Stimulated activated CD8-positive, alpha-beta memory T cell treated with anti-CD3 and anti-CD28 coated beads, Interleukin-4, amount 100 ng/mL, for 24 hours (primary cell): ENCODE results near the gene PXDN.
"Not testable (repeated sequence)": the region's sequence is repeated elsewhere in the genome, so short reads cannot be mapped to it uniquely, and the experiment has no call there.

Experiments used
- DNase-seq: peaks from one replicate; pipeline ENCODE4 v3.0.0-alpha.2; 2020; ENCODE audit warnings: low read depth

Gene PXDN

DNA sequence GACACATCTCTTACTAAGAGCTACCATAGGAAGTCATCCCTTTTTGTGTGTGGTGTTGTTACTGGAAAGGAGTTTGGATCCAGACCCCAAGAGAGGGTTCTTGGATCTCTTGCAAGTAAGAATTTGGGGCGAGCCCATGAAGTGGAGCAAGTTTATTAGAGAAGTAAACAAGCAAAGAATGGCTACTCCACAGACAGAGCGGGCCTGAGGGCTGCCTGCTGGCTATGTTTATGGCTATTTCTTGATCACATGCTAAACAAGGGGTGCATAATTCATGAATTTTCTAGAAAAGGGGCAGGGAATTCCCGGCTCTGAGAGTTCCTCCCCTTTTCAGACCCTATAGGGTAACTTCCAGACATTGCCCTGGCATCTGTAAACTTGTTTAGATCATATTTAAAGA lies 30.6 kb upstream of the PXDN start:
- no peak for DNase-seq

DNA sequence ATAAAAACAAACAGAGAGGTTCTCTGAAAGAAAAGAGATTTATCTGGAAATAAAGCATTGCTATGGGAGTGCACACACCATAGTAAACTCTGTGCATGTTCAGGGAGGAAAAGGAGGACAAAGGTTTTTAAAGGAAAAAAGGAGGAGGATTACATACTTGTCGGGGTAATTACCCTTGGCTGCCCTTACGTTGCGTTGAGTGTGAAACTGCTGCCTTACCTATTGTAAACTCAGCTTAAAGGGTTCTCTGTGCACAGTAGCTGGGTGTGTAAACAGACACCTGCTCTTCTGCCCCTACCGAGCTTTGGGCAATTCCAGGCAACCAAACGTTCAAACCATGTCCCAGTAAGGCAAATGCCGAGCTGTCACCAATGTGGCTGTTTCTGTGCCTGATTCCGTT lies 29.6 kb upstream of the PXDN start:
- DNase-seq, result no peak

DNA sequence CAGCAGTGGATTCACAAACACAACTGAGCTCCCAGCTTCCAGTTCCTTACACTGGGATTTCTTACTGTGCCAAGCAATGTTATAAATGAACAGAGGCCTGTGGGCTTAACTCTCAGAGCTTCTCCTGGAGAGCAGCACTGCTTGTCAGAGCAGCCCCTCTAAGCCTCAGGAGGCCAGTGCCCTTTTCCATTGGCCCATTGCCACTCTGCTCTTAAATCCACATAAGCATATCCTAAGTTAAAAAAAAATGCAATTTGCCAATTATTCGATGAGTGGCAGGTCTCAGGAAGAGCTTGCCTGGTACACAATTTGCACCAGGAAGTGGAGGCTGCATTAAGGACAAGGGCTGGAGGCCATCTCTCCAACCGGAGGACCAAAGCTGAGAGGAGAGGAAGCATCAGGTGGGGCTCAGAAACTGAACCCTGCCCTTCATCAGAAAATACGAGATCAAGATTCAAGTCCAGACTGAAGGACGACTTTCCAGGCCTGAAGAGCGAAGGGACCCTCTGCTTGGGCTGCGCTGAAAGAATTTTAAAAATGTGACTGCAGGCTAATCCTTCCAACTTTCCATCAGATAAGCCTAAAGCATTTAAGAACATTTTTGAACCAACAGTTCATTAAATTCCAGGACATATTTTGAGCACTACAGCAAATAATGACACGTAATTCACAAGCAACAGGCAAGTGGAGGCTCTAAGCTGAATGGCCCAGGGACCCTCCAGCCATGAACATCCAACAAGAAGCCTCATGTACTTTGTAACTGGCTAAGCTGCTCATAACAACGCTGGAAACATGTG lies 28.4 kb upstream of the PXDN start:
- no peak for DNase-seq

DNA sequence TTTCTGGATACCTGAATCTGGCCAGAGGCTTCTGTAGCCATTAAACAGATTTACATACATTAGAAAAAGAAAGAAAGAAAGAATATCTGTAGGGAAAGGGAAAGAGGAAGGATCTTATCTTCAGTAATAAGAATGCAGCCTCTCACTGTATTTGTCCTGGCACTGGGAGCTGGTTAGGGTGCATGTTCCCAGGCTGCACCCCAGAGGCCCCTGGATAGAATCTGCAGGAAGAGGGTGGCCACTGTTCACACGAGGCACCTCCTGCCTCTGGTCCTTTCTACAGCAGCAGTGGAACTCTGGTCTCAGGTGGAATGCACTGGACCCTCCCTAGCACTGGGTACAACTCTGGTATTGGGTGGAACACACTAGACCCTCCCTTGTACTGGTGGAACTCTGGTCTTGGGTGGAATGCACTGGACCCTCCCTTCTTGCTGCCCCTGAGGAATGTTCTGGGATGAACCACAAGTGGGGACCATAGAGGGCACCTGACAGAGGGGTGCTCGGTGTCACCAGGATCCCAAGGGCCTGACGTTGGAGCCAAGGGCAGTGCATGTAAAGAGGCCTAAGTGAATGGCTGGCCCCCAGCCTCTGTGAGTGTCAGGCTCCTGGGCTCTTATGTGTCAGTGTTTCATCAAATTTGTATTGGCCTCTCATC lies 27.4 kb upstream of the PXDN start:
- DNase-seq, result no peak

DNA sequence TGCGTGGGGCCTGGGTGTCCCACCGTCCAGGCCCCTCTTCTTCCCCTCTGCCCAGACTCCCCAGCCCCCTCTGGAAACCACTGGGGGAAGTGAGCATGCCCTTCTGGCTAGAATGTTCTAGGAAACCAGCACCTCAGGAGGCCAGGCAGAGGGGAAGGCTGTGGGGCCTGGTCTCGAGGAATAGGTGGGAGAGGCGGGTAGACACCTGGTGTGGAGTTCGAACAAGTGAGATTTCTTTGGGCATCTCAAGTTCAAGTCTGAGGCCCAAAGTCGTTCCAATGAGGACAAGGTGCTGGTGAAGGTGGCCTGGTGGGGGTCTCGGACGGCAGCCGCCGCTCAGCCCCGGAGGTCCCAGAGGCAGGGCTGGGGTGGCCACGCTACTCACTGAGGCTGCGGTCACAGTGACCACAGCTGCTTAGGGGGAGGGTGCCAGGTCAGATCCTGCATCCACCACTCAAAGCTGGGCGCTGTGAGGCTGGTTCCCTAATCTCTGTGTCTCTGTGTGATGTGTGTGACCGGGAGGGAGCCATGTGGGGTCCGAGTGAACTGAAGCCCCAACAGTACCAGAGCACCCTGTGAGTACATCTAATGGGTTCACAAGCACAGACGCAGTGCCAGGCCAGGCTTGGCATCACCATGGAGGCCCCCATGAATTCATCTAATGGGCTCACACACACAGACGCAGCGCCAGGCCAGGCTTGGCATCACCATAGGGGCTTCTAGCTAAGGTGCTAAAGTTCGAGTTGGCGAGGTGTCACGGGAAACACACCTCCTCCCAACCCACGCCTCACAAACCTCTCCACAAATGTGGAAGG lies 26.5 kb upstream of the PXDN start:
- no peak for DNase-seq

DNA sequence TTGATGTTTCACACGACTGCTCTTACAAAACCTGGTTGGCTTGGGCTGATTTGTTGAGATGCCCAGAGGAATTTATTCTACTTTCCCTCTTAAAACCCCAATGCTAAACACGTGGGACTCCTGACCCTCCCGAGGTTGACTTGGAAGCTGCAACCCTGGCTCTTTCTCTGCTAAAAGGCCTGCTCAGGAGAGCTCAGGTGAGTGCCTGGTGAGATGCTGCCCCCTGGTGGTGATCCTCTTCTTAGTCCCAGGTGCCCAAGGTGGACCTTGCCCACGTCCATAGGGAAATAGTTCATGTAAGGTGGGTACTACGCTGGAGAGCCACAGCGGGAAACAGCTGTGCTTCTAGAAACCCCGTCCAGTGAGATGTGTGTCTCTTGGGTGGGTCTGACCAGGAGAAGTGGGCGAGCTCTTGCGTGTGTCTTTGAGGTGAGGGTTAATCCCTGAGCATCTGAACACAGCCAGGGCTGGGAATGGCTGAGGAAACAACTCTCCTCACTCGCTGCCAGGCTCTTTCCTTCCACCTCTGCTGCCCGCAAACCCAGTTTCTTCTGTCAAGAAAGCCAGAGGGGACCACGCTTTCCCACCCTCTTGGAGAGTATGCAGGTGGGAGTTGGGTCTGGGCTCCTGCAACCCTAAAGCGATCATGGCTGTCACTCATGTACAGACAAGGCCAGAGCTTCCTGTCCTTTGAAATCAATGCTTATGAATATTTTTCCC lies 25.5 kb upstream of the PXDN start:
- peak; percentile 39 for DNase-seq

DNA sequence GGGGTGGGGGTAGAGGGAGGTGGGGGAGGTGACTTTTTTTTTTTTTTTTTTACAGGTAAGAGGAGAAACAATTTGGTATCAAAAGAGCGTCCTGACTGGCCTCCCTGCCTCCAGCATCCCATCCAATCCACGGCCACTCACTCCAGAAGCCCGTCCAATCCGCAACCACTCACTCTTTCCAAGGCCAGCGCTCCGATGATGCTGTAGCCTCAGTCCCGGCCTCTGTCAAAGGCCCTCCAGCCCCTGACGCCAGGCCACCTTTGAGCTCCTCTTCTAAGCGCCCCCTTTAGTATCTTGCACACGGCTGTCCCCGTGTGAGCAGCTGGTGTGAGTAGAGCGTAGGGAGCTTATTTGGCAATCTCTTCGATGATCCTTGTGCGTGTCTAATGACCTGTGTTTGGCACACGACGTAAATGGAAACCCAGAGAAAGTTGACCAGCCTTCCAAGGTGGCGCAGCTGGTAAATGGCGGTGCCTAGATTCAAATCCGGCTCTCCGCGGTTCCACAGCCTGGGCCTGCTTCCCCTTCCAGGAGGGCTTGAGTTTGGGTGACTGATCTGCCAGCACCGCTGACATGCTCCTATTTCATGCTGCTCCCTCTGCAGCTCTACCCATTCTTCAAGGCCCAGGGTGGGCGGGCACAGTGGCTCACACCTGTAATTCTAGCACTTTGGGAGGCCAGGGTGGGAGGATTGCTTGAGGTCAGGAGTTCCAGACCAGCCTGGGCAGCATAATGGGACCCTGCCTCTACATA lies 23.8 kb upstream of the PXDN start:
- DNase-seq, result no peak

DNA sequence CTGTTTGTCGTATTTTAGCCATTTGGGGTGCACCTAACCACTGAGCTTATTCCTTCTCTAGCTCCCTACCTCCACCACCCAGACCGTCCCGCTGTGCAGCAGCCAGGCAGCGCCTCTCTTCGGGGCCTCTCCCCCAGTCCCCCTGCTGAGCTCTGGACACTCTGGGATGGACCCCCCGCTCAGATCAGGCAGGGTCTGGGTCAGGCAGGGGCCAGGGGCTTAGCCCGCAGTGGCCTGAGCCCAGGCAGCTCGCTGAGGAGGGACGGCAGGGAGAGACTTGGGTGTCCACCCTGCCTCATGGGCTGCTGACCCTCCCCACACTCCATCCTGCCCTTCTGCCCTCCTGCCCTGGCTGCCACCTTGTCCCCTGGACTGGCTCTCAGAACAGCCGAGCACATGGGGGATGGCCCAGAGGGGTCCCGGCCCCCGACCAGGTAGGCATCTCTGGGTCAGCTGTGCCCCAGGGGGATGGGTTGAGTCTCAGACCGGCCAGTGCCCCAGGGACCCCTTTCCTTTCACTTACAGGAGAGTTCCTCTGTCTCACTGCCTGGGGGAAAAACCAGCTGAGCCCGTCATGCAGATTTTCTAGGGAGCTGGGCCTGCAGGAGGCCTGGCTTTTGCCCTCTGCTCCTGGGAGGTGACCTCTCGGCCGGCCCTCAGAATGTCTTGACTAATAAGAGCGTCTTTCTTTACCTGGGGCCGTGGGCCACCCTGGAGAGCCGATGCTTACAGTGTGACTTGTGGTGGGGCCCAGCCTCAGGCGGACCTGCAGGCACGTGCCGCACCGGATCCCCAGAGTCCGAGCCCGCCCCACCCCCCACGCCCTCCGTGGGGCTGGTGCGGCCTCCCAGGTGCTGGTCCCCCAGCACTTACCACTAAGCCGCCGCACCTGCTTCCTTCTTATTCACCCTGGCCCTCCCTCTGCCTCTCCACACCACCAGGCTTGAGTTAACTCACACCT lies 22.8 kb upstream of the PXDN start:
- no peak for DNase-seq

DNA sequence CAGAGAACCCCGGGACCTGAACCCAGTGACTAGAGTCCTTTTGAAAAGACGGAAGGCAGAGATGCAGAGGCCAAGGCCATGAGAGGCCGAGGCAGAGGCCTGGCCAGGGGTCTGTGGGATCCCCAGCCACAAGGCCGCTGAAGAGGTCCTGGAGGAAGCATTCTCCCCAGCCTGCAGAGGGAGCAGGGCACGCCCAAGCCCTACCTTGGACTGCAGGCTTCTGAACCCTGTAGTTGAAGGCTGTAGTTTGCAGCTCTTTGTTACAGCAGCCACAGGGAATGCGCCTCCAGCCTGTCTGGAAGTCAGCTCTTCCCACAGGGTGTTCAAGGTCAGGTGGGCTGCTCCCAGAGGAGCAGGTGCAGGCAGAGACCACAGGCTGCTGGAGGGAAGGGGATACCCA lies 22.1 kb upstream of the PXDN start:
- no peak for DNase-seq

DNA sequence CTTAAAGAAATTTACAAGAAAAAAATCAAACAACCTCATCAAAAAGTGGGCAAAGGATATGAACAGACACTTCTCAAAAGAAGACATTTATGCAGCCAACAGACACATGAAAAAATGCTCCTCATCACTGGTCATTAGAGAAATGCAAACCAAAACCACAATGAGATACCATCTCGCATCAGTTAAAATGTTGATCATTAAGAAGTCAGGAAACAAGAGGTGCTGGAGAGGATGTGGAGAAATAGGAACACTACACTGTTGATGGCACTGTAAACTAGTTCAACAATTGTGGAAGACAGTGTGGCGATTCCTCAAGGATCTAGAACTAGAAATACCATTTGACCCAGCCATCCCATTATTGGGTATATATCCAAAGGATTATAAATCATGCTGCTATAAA lies 20.9 kb upstream of the PXDN start:
- not testable (repeated sequence) for DNase-seq

DNA sequence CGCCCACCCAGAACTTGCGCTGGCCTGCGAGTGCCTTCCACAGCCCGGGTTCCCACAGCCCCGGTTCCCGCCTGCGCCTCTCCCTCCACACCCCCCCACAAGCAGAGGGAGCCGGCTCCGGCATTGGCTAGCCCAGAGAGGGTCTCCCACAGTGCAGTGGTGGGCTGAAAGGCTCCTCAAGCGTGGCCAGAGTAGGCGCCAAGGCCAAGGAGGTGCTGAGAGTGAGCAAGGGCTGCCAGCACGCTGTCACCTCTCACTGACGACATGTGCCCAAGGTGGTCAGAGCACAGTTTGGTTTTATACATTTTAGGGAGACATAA lies 15.3 kb upstream of the PXDN start:
- DNase-seq, result no peak

DNA sequence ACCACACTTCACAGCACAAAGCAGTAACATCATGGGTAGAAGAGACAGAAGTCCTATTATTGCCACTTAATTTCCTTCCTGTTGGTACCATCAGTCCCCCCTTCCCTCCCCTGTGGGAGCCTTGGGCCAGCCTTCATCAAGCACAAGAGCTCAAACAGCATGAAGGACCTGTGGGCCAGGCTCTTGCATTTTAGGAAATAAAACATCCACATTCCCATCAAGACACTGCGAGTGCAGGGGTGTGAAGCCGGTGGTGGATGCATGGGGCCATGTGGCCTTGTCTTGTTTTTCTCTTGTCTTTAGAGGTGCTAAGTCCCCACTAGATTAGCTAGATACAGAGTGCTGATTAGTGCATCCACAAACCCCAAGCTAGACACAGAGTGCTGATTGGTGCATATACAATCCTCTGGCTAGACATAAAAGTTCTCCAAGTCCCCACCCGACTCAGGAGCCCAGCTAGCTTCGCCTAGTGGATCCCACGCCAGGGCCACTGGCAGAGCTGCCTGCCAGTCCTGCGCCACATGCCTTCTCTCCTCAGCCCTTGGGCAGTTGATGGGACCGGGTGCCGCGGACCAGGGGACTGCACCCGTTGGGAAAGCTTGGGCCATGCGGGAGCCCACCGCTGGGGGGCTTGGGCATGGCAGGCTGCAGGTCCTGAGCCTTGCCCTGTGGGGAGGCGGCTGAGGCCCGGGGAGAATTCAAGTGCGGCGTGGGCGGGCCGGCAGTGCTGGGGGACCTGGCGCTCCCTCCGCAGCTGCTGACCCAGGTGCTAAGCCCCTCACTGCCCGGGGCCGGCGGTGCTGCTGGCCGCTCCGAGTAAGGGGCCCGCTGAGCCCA lies 14.7 kb upstream of the PXDN start:
- DNase-seq, result no peak

DNA sequence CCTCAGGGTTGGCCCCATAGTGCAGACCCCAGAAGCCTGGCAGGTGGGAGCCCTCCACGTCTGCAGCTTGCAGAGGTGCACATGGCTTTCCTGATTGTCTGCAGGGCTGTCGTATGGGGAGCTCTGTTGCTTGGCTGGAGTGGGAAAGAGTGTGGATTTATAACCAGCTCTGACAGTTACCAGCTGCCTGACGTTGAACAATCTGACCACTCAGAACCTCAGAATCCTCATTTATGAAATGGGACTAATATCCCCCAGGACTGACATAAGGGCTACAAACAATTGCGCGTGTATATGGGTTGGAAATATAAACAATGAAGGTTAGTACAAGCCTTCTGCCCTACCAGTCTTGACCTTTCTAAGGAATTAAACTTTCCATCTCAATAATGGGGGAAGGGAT lies 13.9 kb upstream of the PXDN start:
- no peak for DNase-seq

DNA sequence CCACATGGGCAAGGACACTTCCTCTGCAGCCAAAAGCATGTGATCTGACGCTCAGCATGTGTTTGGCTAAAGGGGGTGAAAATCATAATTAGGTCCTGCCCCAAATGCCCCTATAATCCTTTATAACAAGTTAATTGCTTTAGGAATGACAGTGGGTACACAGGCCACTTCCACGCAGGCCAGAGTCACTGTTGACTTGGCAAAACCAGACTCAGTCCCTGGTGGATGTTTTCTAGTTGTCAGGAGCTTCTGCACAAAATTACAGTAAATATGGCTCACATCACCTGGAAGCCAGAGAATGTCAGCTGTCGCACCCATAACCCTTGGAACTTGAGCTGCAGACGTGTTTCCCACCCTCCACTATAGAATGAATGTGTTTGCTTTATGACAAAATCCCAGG lies 13.3 kb upstream of the PXDN start:
- DNase-seq, result no peak

DNA sequence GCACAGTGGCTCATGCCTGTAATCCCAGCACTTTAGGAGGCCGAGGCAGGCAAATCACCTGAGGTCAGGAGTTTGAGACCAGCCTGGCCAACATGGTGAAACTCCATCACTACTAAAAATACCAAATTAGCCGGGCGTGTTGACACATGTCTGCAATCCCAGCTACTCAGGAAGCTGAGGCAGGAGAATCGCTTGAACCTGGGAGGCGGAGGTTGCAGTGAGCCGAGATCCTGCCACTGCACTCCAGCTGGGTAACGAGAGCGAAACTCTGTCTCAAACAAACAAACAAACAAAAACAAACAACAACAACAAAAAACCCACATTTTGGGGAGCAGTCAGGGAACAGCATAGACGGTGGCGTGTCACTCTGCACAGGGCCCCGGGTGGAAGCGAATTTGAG lies 12.8 kb upstream of the PXDN start:
- DNase-seq, result not testable (repeated sequence)

DNA sequence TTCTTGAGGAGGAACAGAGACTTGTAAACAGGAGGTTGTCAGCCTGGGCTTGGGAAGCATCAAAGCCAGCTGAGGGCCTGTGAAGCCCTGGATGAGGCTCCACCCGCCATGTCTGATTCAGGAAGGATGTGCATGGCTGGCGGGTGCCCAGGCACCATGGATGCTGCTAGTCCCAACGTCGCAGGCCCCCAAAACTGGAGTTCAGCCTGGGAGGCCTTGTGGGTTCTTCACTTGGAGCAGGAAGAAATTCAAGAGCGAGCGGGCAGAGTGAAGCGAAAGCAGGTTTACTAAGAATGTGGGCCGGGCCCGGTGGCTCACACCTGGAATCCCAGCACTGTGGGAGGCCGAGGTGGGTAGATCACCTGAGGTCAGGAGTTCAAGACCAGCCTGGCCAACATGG lies 12.1 kb upstream of the PXDN start:
- DNase-seq, result no peak

DNA sequence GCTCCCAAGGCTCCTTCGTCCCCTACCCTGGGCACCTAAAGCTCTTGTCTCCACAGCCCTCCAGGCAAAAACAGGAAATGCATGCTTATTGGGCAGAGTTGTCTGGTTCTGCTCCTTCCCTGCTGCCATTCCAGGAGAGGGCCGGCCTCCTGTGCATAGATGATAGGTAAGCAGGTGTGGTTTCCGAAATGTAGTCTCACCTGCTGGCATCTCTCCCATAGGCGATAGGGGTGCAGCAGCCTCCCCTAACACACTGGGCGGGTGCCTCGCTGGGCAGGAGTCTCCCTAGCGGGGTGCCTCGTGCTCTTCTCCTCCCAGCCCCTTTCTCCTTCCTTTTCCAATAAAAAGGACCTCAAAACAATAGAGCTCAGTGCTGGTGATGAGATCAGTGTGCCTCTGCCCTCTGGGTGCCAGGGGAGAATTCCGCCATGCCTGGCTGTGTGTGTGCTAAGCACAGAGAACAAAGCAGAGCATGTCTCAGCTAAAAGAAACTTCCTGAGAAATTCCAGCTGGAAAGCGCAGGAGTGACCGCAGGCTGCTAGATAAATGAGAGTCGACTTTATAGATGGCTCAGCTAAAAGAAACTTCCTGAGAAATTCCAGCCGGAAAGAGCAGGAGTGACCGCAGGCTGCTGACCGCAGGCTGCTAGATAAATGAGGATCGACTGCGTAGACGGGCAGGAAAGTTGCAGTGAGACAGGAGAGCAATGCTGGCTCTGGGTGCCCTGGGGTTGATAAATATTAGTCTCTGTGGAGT lies 11.3 kb upstream of the PXDN start:
- no peak for DNase-seq

DNA sequence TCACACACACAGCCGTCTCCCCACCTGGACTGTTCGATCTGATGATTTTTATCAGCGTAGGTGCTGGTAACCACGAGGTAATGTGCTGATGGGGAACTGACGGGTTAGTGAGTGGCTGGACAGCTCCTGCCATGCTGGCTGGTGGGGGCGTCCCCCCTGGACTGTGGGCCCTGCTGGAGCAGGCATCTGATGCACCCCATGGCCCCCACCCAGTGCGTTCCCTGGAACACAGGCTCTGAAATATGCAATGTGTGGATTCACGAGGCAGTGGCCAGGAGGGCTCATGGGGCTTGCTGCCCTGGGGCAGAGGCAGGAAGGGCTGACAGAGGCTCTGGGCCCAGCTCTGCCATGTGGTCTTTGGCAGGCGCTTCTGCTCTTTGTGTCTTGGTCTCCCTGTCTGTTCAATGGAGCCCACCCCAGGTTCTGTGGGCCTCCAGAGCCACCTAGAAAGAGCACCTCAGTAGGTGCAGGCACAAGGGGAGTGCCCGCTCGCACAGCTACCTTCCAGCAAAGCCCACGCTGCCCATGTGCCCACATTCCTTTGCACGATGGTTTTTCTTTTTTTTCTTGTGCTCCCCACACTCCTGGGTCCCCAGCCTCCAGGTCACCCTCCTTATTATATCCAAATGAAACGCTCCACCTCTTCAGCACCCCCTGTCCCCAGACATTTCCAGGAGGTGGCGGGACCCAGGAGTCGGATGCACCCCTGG lies 10.3 kb upstream of the PXDN start:
- no peak for DNase-seq
